Measurements from ENCODE around the gene SMO.

Gene SMO

GRCh38 chr7:129160161-129160905 is 28.1 kb upstream of the SMO start:
- no peak overlapping the region for H3K4me3 ChIP-seq (ENCODE audit: low read depth, low read length)
- peaks cover 11% of the 10 kb centered on the region; the same call in 1 of the 2 replicates for H3K36me3 ChIP-seq (ENCODE audit: control insufficient read depth, insufficient read depth, low read length)
- no peak overlapping the region for H3K9ac ChIP-seq (ENCODE audit: low read depth, low read length)
- no peak overlapping the region for H3K27ac ChIP-seq (ENCODE audit: low read depth, low read length)
- no peaks in the 10 kb centered on the region for H3K9me3 ChIP-seq (ENCODE audit: control insufficient read depth, insufficient read depth, low read length)
- H3K27me3 ChIP-seq (ENCODE audit: control insufficient read depth, insufficient read depth, low read length), result no peaks in the 10 kb centered on the region
- H3K4me1 ChIP-seq (ENCODE audit: control insufficient read depth, insufficient read depth, low read length), result no peaks in the 10 kb centered on the region

- no peaks in the 10 kb centered on the region for H3K4me1 ChIP-seq (ENCODE audit: control insufficient read depth, insufficient read depth, low read length)
- no peak overlapping the region for H3K4me3 ChIP-seq (ENCODE audit: low read depth, low read length)
- H3K9ac ChIP-seq (ENCODE audit: low read depth, low read length), result no peak overlapping the region
- H3K36me3 ChIP-seq (ENCODE audit: control insufficient read depth, insufficient read depth, low read length), result peaks cover 13% of the 10 kb centered on the region; the same call in 1 of the 2 replicates
- no peak overlapping the region for H3K27ac ChIP-seq (ENCODE audit: low read depth, low read length)
- H3K27me3 ChIP-seq (ENCODE audit: control insufficient read depth, insufficient read depth, low read length), result no peaks in the 10 kb centered on the region
- H3K9me3 ChIP-seq (ENCODE audit: control insufficient read depth, insufficient read depth, low read length), result no peaks in the 10 kb centered on the region
Measured at GRCh38 chr7:129161524-129162225, 26.8 kb upstream of the SMO start.

GRCh38 chr7:129162732-129163131 is 25.7 kb upstream of the SMO start:
- H3K27ac ChIP-seq (ENCODE audit: low read depth, low read length), result no peak overlapping the region
- H3K27me3 ChIP-seq (ENCODE audit: control insufficient read depth, insufficient read depth, low read length), result no peaks in the 10 kb centered on the region
- H3K9me3 ChIP-seq (ENCODE audit: control insufficient read depth, insufficient read depth, low read length), result no peaks in the 10 kb centered on the region
- no peak overlapping the region for H3K9ac ChIP-seq (ENCODE audit: low read depth, low read length)
- no peak overlapping the region for H3K4me3 ChIP-seq (ENCODE audit: low read depth, low read length)
- H3K36me3 ChIP-seq (ENCODE audit: control insufficient read depth, insufficient read depth, low read length), result peaks cover 21% of the 10 kb centered on the region; the same call in 1 of the 2 replicates
- H3K4me1 ChIP-seq (ENCODE audit: control insufficient read depth, insufficient read depth, low read length), result peaks cover under 1% of the 10 kb centered on the region

- Histone ChIP-seq H3K9me3 (ENCODE audit: control insufficient read depth, insufficient read depth, low read length) (no peaks in the 10 kb centered on the region), H3K27ac (ENCODE audit: low read depth, low read length) (no peak overlapping the region)
Measured at GRCh38 chr7:129163875-129164544, 24.4 kb upstream of the SMO start.

GRCh38 chr7:129166745-129167144 is 21.7 kb upstream of the SMO start:
- H3K27me3 ChIP-seq (ENCODE audit: control insufficient read depth, insufficient read depth, low read length), result no peaks in the 10 kb centered on the region
- H3K4me1 ChIP-seq (ENCODE audit: control insufficient read depth, insufficient read depth, low read length), result peaks cover 29% of the 10 kb centered on the region
- H3K9ac ChIP-seq (ENCODE audit: low read depth, low read length), result no peak overlapping the region
- H3K27ac ChIP-seq (ENCODE audit: low read depth, low read length), result no peak overlapping the region
- peaks cover 21% of the 10 kb centered on the region; the same call in 1 of the 2 replicates for H3K36me3 ChIP-seq (ENCODE audit: control insufficient read depth, insufficient read depth, low read length)
- H3K9me3 ChIP-seq (ENCODE audit: control insufficient read depth, insufficient read depth, low read length), result no peaks in the 10 kb centered on the region
- no peak overlapping the region for H3K4me3 ChIP-seq (ENCODE audit: low read depth, low read length)

More at GRCh38 chr7:129163875-129164544, 24.4 kb upstream of the SMO start:
- H3K9ac ChIP-seq (ENCODE audit: low read depth, low read length), result no peak overlapping the region
- no peaks in the 10 kb centered on the region for H3K27me3 ChIP-seq (ENCODE audit: control insufficient read depth, insufficient read depth, low read length)
- peaks cover 13% of the 10 kb centered on the region for H3K4me1 ChIP-seq (ENCODE audit: control insufficient read depth, insufficient read depth, low read length)
- H3K36me3 ChIP-seq (ENCODE audit: control insufficient read depth, insufficient read depth, low read length), result peaks cover 21% of the 10 kb centered on the region; the same call in 1 of the 2 replicates
- no peak overlapping the region for H3K4me3 ChIP-seq (ENCODE audit: low read depth, low read length)

- H3K36me3 ChIP-seq (ENCODE audit: control insufficient read depth, insufficient read depth, low read length), result peaks cover 21% of the 10 kb centered on the region; the same call in 1 of the 2 replicates
- no peak overlapping the region for H3K27ac ChIP-seq (ENCODE audit: low read depth, low read length)
- H3K9ac ChIP-seq (ENCODE audit: low read depth, low read length), result no peak overlapping the region
- no peaks in the 10 kb centered on the region for H3K27me3 ChIP-seq (ENCODE audit: control insufficient read depth, insufficient read depth, low read length)
- H3K4me1 ChIP-seq (ENCODE audit: control insufficient read depth, insufficient read depth, low read length), result peaks cover 29% of the 10 kb centered on the region
- no peaks in the 10 kb centered on the region for H3K9me3 ChIP-seq (ENCODE audit: control insufficient read depth, insufficient read depth, low read length)
- H3K4me3 ChIP-seq (ENCODE audit: low read depth, low read length), result no peak overlapping the region
Measured at GRCh38 chr7:129167817-129168216, 20.6 kb upstream of the SMO start.

- Histone ChIP-seq H3K27me3 (ENCODE audit: control insufficient read depth, insufficient read depth, low read length) (no peaks in the 10 kb centered on the region), H3K36me3 (ENCODE audit: control insufficient read depth, insufficient read depth, low read length) (peaks cover 21% of the 10 kb centered on the region; the same call in 1 of the 2 replicates), H3K9ac (ENCODE audit: low read depth, low read length) (peak overlapping the region; percentile 80), H3K4me1 (ENCODE audit: control insufficient read depth, insufficient read depth, low read length) (peaks cover 29% of the 10 kb centered on the region), H3K4me3 (ENCODE audit: low read depth, low read length) (peak overlapping the region; percentile 64), H3K27ac (ENCODE audit: low read depth, low read length) (peak overlapping the region; percentile 88), H3K9me3 (ENCODE audit: control insufficient read depth, insufficient read depth, low read length) (no peaks in the 10 kb centered on the region)
Measured at GRCh38 chr7:129168231-129169021, 20.0 kb upstream of the SMO start.

GRCh38 chr7:129169171-129169671 is 19.2 kb upstream of the SMO start:
- H3K9ac ChIP-seq (ENCODE audit: low read depth, low read length), result peak overlapping the region; percentile 80
- H3K9me3 ChIP-seq (ENCODE audit: control insufficient read depth, insufficient read depth, low read length), result no peaks in the 10 kb centered on the region
- peaks cover 21% of the 10 kb centered on the region; the same call in 1 of the 2 replicates for H3K36me3 ChIP-seq (ENCODE audit: control insufficient read depth, insufficient read depth, low read length)
- peaks cover 29% of the 10 kb centered on the region for H3K4me1 ChIP-seq (ENCODE audit: control insufficient read depth, insufficient read depth, low read length)
- H3K27me3 ChIP-seq (ENCODE audit: control insufficient read depth, insufficient read depth, low read length), result no peaks in the 10 kb centered on the region
- H3K4me3 ChIP-seq (ENCODE audit: low read depth, low read length), result peak overlapping the region; percentile 64
- H3K27ac ChIP-seq (ENCODE audit: low read depth, low read length), result peak overlapping the region; percentile 88

GRCh38 chr7:129169686-129170440 is 18.6 kb upstream of the SMO start:
- Histone ChIP-seq H3K9ac (ENCODE audit: low read depth, low read length) (peak overlapping the region; percentile 80), H3K9me3 (ENCODE audit: control insufficient read depth, insufficient read depth, low read length) (no peaks in the 10 kb centered on the region), H3K4me1 (ENCODE audit: control insufficient read depth, insufficient read depth, low read length) (peaks cover 29% of the 10 kb centered on the region), H3K27me3 (ENCODE audit: control insufficient read depth, insufficient read depth, low read length) (no peaks in the 10 kb centered on the region), H3K27ac (ENCODE audit: low read depth, low read length) (peak overlapping the region; percentile 88), H3K4me3 (ENCODE audit: low read depth, low read length) (peak overlapping the region; percentile 64), H3K36me3 (ENCODE audit: control insufficient read depth, insufficient read depth, low read length) (peaks cover 16% of the 10 kb centered on the region; the same call in 1 of the 2 replicates)
